HepG2 (cell line): ENCODE measurements around the gene LCORL. TPM values are rescaled to one million over a fixed set of nuclear protein-coding genes. Genes with fewer than 3 reads are reported as not detected.

Source experiments
- ATAC-seq: fragments of 200-7000 bp; cut with Tn5 transposase; 3 replicates; pipeline ENCODE4 v1.9.1; 2020; ENCODE audit warnings: mild to moderate bottlenecking, moderate library complexity
- BruUV-seq: library from RNA; stranded (reverse); fragments of 400-500 nt; replicated peaks from 2 replicates; lab custom pipeline; 2021; lab: Mats Ljungman, UMichigan
- CTCF ChIA-PET: fragments of 300-600 bp; formaldehyde crosslinking; extraction: SDS; loops from one replicate; lab custom pipeline; 2021; ENCODE audit warnings: low total read pairs, inconsistent platforms, low intra/inter-chr PET ratio; lab: Yijun Ruan, JAX
- POLR2A ChIA-PET: fragments of 350-600 bp; sonication (Branson Sonifier 250); formaldehyde crosslinking; loops from one replicate; lab custom pipeline; 2020; ENCODE audit warnings: antibody characterized with exemption, inconsistent platforms; lab: Yijun Ruan, JAX
- DNase-seq: peaks from one replicate; pipeline ENCODE4 v3.0.0-alpha.2; 2015; ENCODE audit warnings: low spot score
- FAIRE-seq: peaks from 3 replicates; lab custom pipeline; 2011; peaks lifted over from hg19 to GRCh38; lab: Jason Lieb, UNC
- H2AFZ ChIP-seq: one replicate; pipeline ENCODE4 v1.6.1; 2011; ENCODE audit warnings: low read length, inconsistent platforms
- H3K27ac ChIP-seq: fragments of 300-600 bp; 3 replicates; pipeline ENCODE4 v1.8.0; 2011; ENCODE audit warnings: mixed run types, mild to moderate bottlenecking, mixed read lengths, low read length, inconsistent platforms; ENCODE audit not compliant: insufficient read depth; ENCODE audit errors: extremely low read length
- H3K27me3 ChIP-seq, 2 experiments: fragments of 200-600 bp in 1 of 2; 2 replicates in 1 of 2; 3 replicates in 1 of 2; pipeline versions ENCODE4 v1.6.0 to v1.8.0; 2011; ENCODE audit warnings: low read length in 2 of 2, mild to moderate bottlenecking in 2 of 2, moderate library complexity in 2 of 2, inconsistent platforms in 1 of 2; ENCODE audit not compliant: insufficient read depth in 2 of 2, control insufficient read depth in 1 of 2
- H3K36me3 ChIP-seq, 2 experiments: fragments of 200-600 bp in 1 of 2; replicated peaks in 1 of 2; 2 replicates in 1 of 2; 3 replicates in 1 of 2; pipeline versions ENCODE4 v1.5.1 to v1.8.0; 2011; ENCODE audit warnings: low read length in 2 of 2, inconsistent platforms in 1 of 2; ENCODE audit not compliant: insufficient read depth in 2 of 2, control insufficient read depth in 1 of 2
- H3K4me1 ChIP-seq: 2 replicates; pipeline ENCODE4 v1.5.1; 2012; ENCODE audit warnings: low read length, inconsistent platforms; ENCODE audit not compliant: insufficient read depth
- H3K4me2 ChIP-seq: 2 replicates; pipeline ENCODE4 v1.6.0; 2011; ENCODE audit warnings: low read depth, low read length, inconsistent platforms
- H3K4me3 ChIP-seq, 3 experiments: fragments of 200-600 bp in 1 of 3; sonication (generic), shearing (Covaris generic) in 1 of 3; replicated peaks in 1 of 3; 2 replicates each; pipeline ENCODE4 v1.5.1; 2011 to 2016; ENCODE audit warnings: low read length in 3 of 3, inconsistent platforms in 2 of 3, low read depth in 2 of 3, mild to moderate bottlenecking in 2 of 3, control low read depth in 1 of 3, mixed read lengths in 1 of 3; ENCODE audit not compliant: insufficient read depth in 1 of 3
- H3K79me2 ChIP-seq: one replicate; pipeline ENCODE4 v1.6.1; 2011; ENCODE audit warnings: low read length, inconsistent platforms; ENCODE audit not compliant: insufficient read depth
- H3K9ac ChIP-seq: 2 replicates; pipeline ENCODE4 v1.6.0; 2011; ENCODE audit warnings: mild to moderate bottlenecking, low read depth, low read length, inconsistent platforms; ENCODE audit not compliant: insufficient read depth
- H3K9me3 ChIP-seq: 2 replicates; pipeline ENCODE4 v1.5.1; 2012; ENCODE audit warnings: mild to moderate bottlenecking, low read length
- H4K20me1 ChIP-seq: 2 replicates; pipeline ENCODE4 v1.6.0; 2011; ENCODE audit warnings: inconsistent platforms, mild to moderate bottlenecking, low read length, moderate library complexity; ENCODE audit not compliant: insufficient read depth
- ESRRA ChIP-seq: sonication (generic); formaldehyde crosslinking; IDR thresholded peaks from 2 replicates; pipeline ENCODE4 v1.5.1; 2020; ENCODE audit warnings: mild to moderate bottlenecking, low read depth, missing genetic modification reagents
- NONO ChIP-seq, 2 experiments: fragments of 450-650 bp in 1 of 2; sonication (generic) in 1 of 2; formaldehyde crosslinking in 1 of 2; IDR thresholded peaks in 1 of 2; conservative IDR thresholded peaks in 1 of 2; 2 replicates each; pipeline versions ENCODE4 v1.6.1 to v1.8.0; 2017 to 2022; ENCODE audit warnings: mild to moderate bottlenecking in 1 of 2, missing genetic modification reagents in 1 of 2, moderate library complexity in 1 of 2
- NR0B2 ChIP-seq: sonication (generic); formaldehyde crosslinking; IDR thresholded peaks from 2 replicates; pipeline ENCODE4 v1.4.0; 2020; ENCODE audit warnings: mild to moderate bottlenecking, missing genetic modification reagents
- NR2C2 ChIP-seq: sonication (generic); formaldehyde crosslinking; IDR thresholded peaks from 2 replicates; pipeline ENCODE4 v1.4.0; 2020; ENCODE audit warnings: missing genetic modification reagents, mild to moderate bottlenecking, moderate library complexity, borderline replicate concordance
- SP5 ChIP-seq: IDR thresholded peaks from 2 replicates; pipeline ENCODE4 v1.6.1; 2016; ENCODE audit warnings: low read depth, borderline replicate concordance
- STAG1 ChIP-seq: sonication (generic); formaldehyde crosslinking; IDR thresholded peaks from 2 replicates; pipeline ENCODE4 v1.4.0; 2020; ENCODE audit warnings: missing genetic modification reagents
- ZBTB1 ChIP-seq: sonication (generic); formaldehyde crosslinking; IDR thresholded peaks from 2 replicates; pipeline ENCODE4 v1.4.0; 2020; ENCODE audit warnings: missing genetic modification reagents, borderline replicate concordance
- WGBS: methylation state at CpG from one replicate; pipeline ENCODE4 v1.1.6; 2017; ENCODE audit warnings: low lambda C conversion rate; 5-methylcytosine and 5-hydroxymethylcytosine counted together
- in situ Hi-C: cut with HindIII; loops from 2 replicates; pipeline ENCODE4 v1.10.0; 2017; ENCODE audit warnings: low pct_unique_long_range_greater_than_20kb; ENCODE audit not compliant: extremely low pct_ligation_motif_present
- intact Hi-C: fragments of 100-400 bp; cut with micrococcal nuclease; formaldehyde crosslinking; loops from one replicate; pipeline ENCODE4 v1.10.0; 2022; ENCODE audit not compliant: unreplicated experiment
- polyA plus RNA-seq, 8 experiments: library from polyadenylated mRNA; depleted of rRNA in 3 of 8; stranded (reverse) in 7 of 8; unstranded in 1 of 8; fragments of >200 nt; fragmentation: Illumina TruSeq in 4 of 8; extraction: Trizol in 4 of 8; gene quantifications; 2 replicates each; pipeline versions ENCODE4 v1.2.1 to v1.2.3, GENCODE V29; 2011 to 2016; ENCODE audit warnings: low read depth in 4 of 8, missing spikeins in 1 of 8, mixed read lengths in 1 of 8; ENCODE audit not compliant: insufficient read depth in 1 of 8
- total RNA-seq, 5 experiments: library from RNA; depleted of rRNA; stranded (reverse); fragments of >200 nt; fragmentation: Illumina TruSeq; extraction: Trizol; gene quantifications; 2 replicates each; pipeline ENCODE4 v1.2.3, GENCODE V29; 2016; ENCODE audit warnings: low read depth in 1 of 5
- TF ChIP-seq, protein P1 (sequence below): sonication (generic); formaldehyde crosslinking; IDR thresholded peaks from 2 replicates; pipeline ENCODE4 v1.4.0; 2020; ENCODE audit warnings: mild to moderate bottlenecking, missing genetic modification reagents
- TF ChIP-seq, protein P2 (sequence below): sonication (generic); formaldehyde crosslinking; IDR thresholded peaks from 2 replicates; pipeline ENCODE4 v1.5.1; 2020; ENCODE audit warnings: mild to moderate bottlenecking, missing genetic modification reagents, borderline replicate concordance

Gene LCORL
- total and polyA plus RNA-seq, 2 of the 13 experiments (the other 11 are each of a cell fraction or from before 2014, with no cell fraction given): 5.3 to 14.5 TPM

DNA sequence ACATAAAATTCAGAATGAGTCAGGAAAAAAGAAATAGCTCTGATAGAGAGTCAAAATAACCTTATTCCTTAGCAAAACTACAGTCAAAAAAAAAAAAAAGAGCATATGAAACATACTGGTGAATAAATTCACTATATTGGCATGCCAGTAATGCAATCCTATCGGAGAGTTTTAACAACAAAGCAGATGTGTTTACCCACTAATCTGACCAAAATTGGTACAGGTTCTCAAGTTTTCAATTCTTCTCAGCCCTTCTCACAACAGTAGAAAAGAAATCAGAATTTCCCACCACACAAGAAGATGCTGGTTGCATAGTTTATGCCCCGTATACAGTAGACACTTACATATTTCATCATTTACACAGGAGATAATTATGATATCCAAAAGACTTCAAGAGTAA lies 59.4 kb downstream of the LCORL start:
- CTCF ChIA-PET: no interaction called here
- no peak overlapping the region for H3K27ac ChIP-seq
- H3K9me3 ChIP-seq: no peaks in the 10 kb centered on the region
- H3K27me3 ChIP-seq: no peaks in the 10 kb centered on the region
- no peaks in the 10 kb centered on the region for H4K20me1 ChIP-seq
- POLR2A ChIA-PET: no interaction called here
- DNase-seq (no peak), ATAC-seq (no peak), FAIRE-seq (no peak)
- BruUV-seq: no TSS peak
- H2AFZ ChIP-seq: no peak overlapping the region
- H3K4me2 ChIP-seq: no peak overlapping the region
- H3K79me2 ChIP-seq: no peaks in the 10 kb centered on the region
- H3K4me1 ChIP-seq: no peaks in the 10 kb centered on the region
- intact Hi-C loops (no loop called here), in situ Hi-C loops (no loop called here)
- peaks cover 0 to 10% of the 10 kb centered on the region in 2 experiments; a peak in 3 of 5 replicates for H3K36me3 ChIP-seq
- no peak overlapping the region for H3K9ac ChIP-seq
- H3K4me3 ChIP-seq: no peak overlapping the region
- 94% methylated on average over 2 of the region's 2 CpGs for WGBS
- TF ChIP-seq, protein P1, sequence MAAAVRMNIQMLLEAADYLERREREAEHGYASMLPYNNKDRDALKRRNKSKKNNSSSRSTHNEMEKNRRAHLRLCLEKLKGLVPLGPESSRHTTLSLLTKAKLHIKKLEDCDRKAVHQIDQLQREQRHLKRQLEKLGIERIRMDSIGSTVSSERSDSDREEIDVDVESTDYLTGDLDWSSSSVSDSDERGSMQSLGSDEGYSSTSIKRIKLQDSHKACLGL (CRISPR knock-in tag): no peak
- TF ChIP-seq NR0B2 (CRISPR knock-in tag) (no peak), NR2C2 (CRISPR knock-in tag) (no peak), NONO (IDR thresholded peaks at IDR 0.05) (no peak), NONO (CRISPR knock-in tag; conservative IDR thresholded peaks at IDR 0.05) (no peak), ZBTB1 (CRISPR knock-in tag) (no peak), STAG1 (CRISPR knock-in tag) (no peak), ESRRA (CRISPR knock-in tag) (no peak), SP5 (CRISPR knock-in tag) (no peak)
- TF ChIP-seq, protein P2, sequence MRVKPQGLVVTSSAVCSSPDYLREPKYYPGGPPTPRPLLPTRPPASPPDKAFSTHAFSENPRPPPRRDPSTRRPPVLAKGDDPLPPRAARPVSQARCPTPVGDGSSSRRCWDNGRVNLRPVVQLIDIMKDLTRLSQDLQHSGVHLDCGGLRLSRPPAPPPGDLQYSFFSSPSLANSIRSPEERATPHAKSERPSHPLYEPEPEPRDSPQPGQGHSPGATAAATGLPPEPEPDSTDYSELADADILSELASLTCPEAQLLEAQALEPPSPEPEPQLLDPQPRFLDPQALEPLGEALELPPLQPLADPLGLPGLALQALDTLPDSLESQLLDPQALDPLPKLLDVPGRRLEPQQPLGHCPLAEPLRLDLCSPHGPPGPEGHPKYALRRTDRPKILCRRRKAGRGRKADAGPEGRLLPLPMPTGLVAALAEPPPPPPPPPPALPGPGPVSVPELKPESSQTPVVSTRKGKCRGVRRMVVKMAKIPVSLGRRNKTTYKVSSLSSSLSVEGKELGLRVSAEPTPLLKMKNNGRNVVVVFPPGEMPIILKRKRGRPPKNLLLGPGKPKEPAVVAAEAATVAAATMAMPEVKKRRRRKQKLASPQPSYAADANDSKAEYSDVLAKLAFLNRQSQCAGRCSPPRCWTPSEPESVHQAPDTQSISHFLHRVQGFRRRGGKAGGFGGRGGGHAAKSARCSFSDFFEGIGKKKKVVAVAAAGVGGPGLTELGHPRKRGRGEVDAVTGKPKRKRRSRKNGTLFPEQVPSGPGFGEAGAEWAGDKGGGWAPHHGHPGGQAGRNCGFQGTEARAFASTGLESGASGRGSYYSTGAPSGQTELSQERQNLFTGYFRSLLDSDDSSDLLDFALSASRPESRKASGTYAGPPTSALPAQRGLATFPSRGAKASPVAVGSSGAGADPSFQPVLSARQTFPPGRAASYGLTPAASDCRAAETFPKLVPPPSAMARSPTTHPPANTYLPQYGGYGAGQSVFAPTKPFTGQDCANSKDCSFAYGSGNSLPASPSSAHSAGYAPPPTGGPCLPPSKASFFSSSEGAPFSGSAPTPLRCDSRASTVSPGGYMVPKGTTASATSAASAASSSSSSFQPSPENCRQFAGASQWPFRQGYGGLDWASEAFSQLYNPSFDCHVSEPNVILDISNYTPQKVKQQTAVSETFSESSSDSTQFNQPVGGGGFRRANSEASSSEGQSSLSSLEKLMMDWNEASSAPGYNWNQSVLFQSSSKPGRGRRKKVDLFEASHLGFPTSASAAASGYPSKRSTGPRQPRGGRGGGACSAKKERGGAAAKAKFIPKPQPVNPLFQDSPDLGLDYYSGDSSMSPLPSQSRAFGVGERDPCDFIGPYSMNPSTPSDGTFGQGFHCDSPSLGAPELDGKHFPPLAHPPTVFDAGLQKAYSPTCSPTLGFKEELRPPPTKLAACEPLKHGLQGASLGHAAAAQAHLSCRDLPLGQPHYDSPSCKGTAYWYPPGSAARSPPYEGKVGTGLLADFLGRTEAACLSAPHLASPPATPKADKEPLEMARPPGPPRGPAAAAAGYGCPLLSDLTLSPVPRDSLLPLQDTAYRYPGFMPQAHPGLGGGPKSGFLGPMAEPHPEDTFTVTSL (CRISPR knock-in tag): no peak
- TF ChIP-seq, all 625 proteins: peak for 0
